Omental fat pad (tissue), 4 donors: ENCODE results near the gene PLD3. TPM values are rescaled to one million over a fixed set of nuclear protein-coding genes. Genes with fewer than 3 reads are reported as not detected.

Experiments used
- ATAC-seq: fragments of 150-250 bp; one replicate; pipeline ENCODE4 v1.9.1; 2016; ENCODE audit warnings: mild to moderate bottlenecking, moderate library complexity; ENCODE audit not compliant: low FRiP score
- DNase-seq: peaks from one replicate; pipeline ENCODE4 v3.0.0-alpha.2; 2019; ENCODE audit warnings: low spot score
- CTCF ChIP-seq, 3 donors: fragments of 450-650 bp; IDR thresholded peaks; one replicate each; pipeline ENCODE4 v1.5.1; 2016 to 2017; ENCODE audit warnings: antibody characterized with exemption in 3 of 3, mild to moderate bottlenecking in 3 of 3, moderate library complexity in 2 of 3
- total RNA-seq, 4 donors: library from RNA; depleted of rRNA; stranded (reverse); fragments of >200 nt; gene quantifications; one replicate each; pipeline ENCODE4 v1.1.0, GENCODE V29; 2016

PLD3 gene
- total RNA-seq, 4 donors from 2014 or later, result 254 to 437 (median 351) TPM

GRCh38 chr19:40379446-40380198, 31.1 kb downstream of the PLD3 start:
- no peak for ATAC-seq
- TF ChIP-seq CTCF (IDR thresholded peaks at IDR 0.05), result no peak
- DNase-seq, result no peak

GRCh38 chr19:40380199-40381037, 31.9 kb downstream of the PLD3 start:
- no peak for TF ChIP-seq CTCF (IDR thresholded peaks at IDR 0.05)
- DNase-seq (no peak), ATAC-seq (no peak)

- DNase-seq, result no peak
- no peak for ATAC-seq
- TF ChIP-seq CTCF (IDR thresholded peaks at IDR 0.05), result no peak
Measured at GRCh38 chr19:40381321-40381720, 32.8 kb downstream of the PLD3 start.

GRCh38 chr19:40383668-40384248, 35.3 kb downstream of the PLD3 start:
- ATAC-seq (no peak), DNase-seq (no peak)
- no peak for TF ChIP-seq CTCF (IDR thresholded peaks at IDR 0.05)

- no peak for ATAC-seq
- TF ChIP-seq CTCF (IDR thresholded peaks at IDR 0.05), result no peak
Measured at GRCh38 chr19:40387155-40387554, 38.7 kb downstream of the PLD3 start.

GRCh38 chr19:40388481-40388880, 40.0 kb downstream of the PLD3 start:
- ATAC-seq (no peak), DNase-seq (no peak)
- no peak for TF ChIP-seq CTCF (IDR thresholded peaks at IDR 0.05)

More at GRCh38 chr19:40387155-40387554, 38.7 kb downstream of the PLD3 start:
- no peak for DNase-seq
